Hepatocyte (in vitro differentiated cells): ENCODE data around the gene CTBP1. TPM values are rescaled to one million over a fixed set of nuclear protein-coding genes. Genes with fewer than 3 reads are reported as not detected.

ENCODE experiments used
- DNase-seq: peaks from one replicate; pipeline ENCODE4 v3.0.0-alpha.2; 2016; ENCODE audit warnings: low spot score
- H2AFZ ChIP-seq: fragments of 200-600 bp; sonication (generic); 2 replicates; pipeline ENCODE4 v1.6.0; 2016; ENCODE audit warnings: antibody characterized with exemption, mild to moderate bottlenecking
- H3K27ac ChIP-seq: fragments of 200-600 bp; sonication (generic); 2 replicates; pipeline ENCODE4 v1.5.1; 2016; ENCODE audit warnings: mild to moderate bottlenecking
- H3K27me3 ChIP-seq: fragments of 200-600 bp; sonication (generic); 2 replicates; pipeline ENCODE4 v1.6.1; 2016
- H3K36me3 ChIP-seq: fragments of 200-600 bp; sonication (generic); replicated peaks from 2 replicates; pipeline ENCODE4 v1.5.1; 2016; ENCODE audit warnings: low read depth; ENCODE audit not compliant: insufficient read depth
- H3K4me1 ChIP-seq: fragments of 200-600 bp; sonication (generic); 2 replicates; pipeline ENCODE4 v1.5.1; 2016; ENCODE audit warnings: mild to moderate bottlenecking, moderate library complexity; ENCODE audit not compliant: insufficient read depth
- H3K4me2 ChIP-seq: fragments of 200-600 bp; sonication (generic); 2 replicates; pipeline ENCODE4 v1.6.0; 2016
- H3K4me3 ChIP-seq: fragments of 200-600 bp; sonication (generic); 2 replicates; pipeline ENCODE4 v1.5.1; 2016; ENCODE audit warnings: mild to moderate bottlenecking
- H3K79me2 ChIP-seq: fragments of 200-600 bp; sonication (generic); 2 replicates; pipeline ENCODE4 v1.6.0; 2017; ENCODE audit warnings: mild to moderate bottlenecking
- H3K9me2 ChIP-seq: fragments of 200-600 bp; sonication (generic); replicated peaks from 2 replicates; pipeline ENCODE4 v1.6.0; 2017; ENCODE audit warnings: mild to moderate bottlenecking; ENCODE audit not compliant: insufficient read depth
- H3K9me3 ChIP-seq: fragments of 200-600 bp; sonication (generic); 2 replicates; pipeline ENCODE4 v1.5.1; 2016; ENCODE audit warnings: low read depth, mild to moderate bottlenecking
- H4K20me1 ChIP-seq: fragments of 200-600 bp; sonication (generic); 2 replicates; pipeline ENCODE4 v1.6.0; 2016; ENCODE audit warnings: mild to moderate bottlenecking; ENCODE audit not compliant: insufficient read depth, poor library complexity, severe bottlenecking
- CTCF ChIP-seq: fragments of 200-600 bp; sonication (generic); IDR thresholded peaks from 2 replicates; pipeline ENCODE4 v1.5.1; 2016; ENCODE audit warnings: antibody characterized with exemption, mild to moderate bottlenecking; ENCODE audit not compliant: poor library complexity
- EZH2 ChIP-seq: fragments of 200-600 bp; sonication (generic); IDR thresholded peaks from 2 replicates; pipeline ENCODE4 v1.6.1; 2016; ENCODE audit warnings: antibody characterized with exemption, mild to moderate bottlenecking, borderline replicate concordance
- EZH2phosphoT487 ChIP-seq: fragments of 200-600 bp; sonication (generic); IDR thresholded peaks from one replicate; pipeline ENCODE4 v1.6.1; 2018; ENCODE audit warnings: antibody characterized with exemption, mild to moderate bottlenecking, low read depth, moderate library complexity; ENCODE audit not compliant: unreplicated experiment, severe bottlenecking
- WGBS: methylation state at CpG from one replicate; pipeline ENCODE4 v1.1.6; 2016; ENCODE audit warnings: low lambda C conversion rate; ENCODE audit errors: missing lambda C conversion rate; 5-methylcytosine and 5-hydroxymethylcytosine counted together
- polyA plus RNA-seq: library from polyadenylated mRNA; unstranded; fragments of >200 nt; fragmentation: Nextera tagmentation; extraction: Ambion mirVana; gene quantifications from 2 replicates; pipeline ENCODE4 v1.2.1, GENCODE V29; 2016
- total RNA-seq: library from RNA; depleted of rRNA; stranded (reverse); fragments of >200 nt; gene quantifications from 2 replicates; pipeline ENCODE4 v1.2.3, GENCODE V29; 2014

Gene CTBP1
- total and polyA plus RNA-seq, 2 experiments from 2014 or later: 169 to 179 TPM

GRCh38 chr4:1255151-1255550 is 6.2 kb upstream of the CTBP1 start:
- Histone ChIP-seq H3K27me3 (no peaks in the 10 kb centered on the region), H3K4me1 (peaks cover 3% of the 10 kb centered on the region), H3K4me3 (no peak overlapping the region), H3K9me3 (no peaks in the 10 kb centered on the region), H4K20me1 (no peaks in the 10 kb centered on the region), H3K27ac (no peak overlapping the region), H3K79me2 (peaks cover 8% of the 10 kb centered on the region), H3K4me2 (no peak overlapping the region), H3K36me3 (no peaks in the 10 kb centered on the region), H2AFZ (no peak overlapping the region), H3K9me2 (no peaks in the 10 kb centered on the region)
- TF ChIP-seq EZH2 (no peak), EZH2phosphoT487 (no peak), CTCF (no peak)
- DNase-seq: no peak
- WGBS: 96% methylated on average over 4 of the region's 4 CpGs

GRCh38 chr4:1253831-1254230 is 4.9 kb upstream of the CTBP1 start:
- Histone ChIP-seq H3K4me2 (no peak overlapping the region), H3K9me2 (no peaks in the 10 kb centered on the region), H2AFZ (no peak overlapping the region), H3K36me3 (no peaks in the 10 kb centered on the region), H3K4me3 (no peak overlapping the region), H3K9me3 (no peaks in the 10 kb centered on the region), H3K27me3 (no peaks in the 10 kb centered on the region), H3K4me1 (peaks cover 7% of the 10 kb centered on the region), H3K79me2 (peaks cover 12% of the 10 kb centered on the region), H3K27ac (no peak overlapping the region), H4K20me1 (no peaks in the 10 kb centered on the region)
- TF ChIP-seq EZH2phosphoT487: no peak
- TF ChIP-seq CTCF: no peak
- no peak for TF ChIP-seq EZH2
- DNase-seq: no peak
- WGBS: 97% methylated on average over 5 of the region's 5 CpGs

GRCh38 chr4:1252928-1253492 is 4.1 kb upstream of the CTBP1 start:
- no peak overlapping the region for H3K4me3 ChIP-seq
- H3K9me3 ChIP-seq: no peaks in the 10 kb centered on the region
- no peaks in the 10 kb centered on the region for H3K27me3 ChIP-seq
- 98% methylated on average over 6 of the region's 6 CpGs for WGBS
- no peak overlapping the region for H2AFZ ChIP-seq
- H3K27ac ChIP-seq: no peak overlapping the region
- H3K4me1 ChIP-seq: peaks cover 7% of the 10 kb centered on the region
- peaks cover under 1% of the 10 kb centered on the region for H4K20me1 ChIP-seq
- no peak for DNase-seq
- no peak overlapping the region for H3K4me2 ChIP-seq
- H3K79me2 ChIP-seq: peaks cover 14% of the 10 kb centered on the region
- no peaks in the 10 kb centered on the region for H3K9me2 ChIP-seq
- no peaks in the 10 kb centered on the region for H3K36me3 ChIP-seq
- TF ChIP-seq EZH2 (no peak), CTCF (no peak), EZH2phosphoT487 (no peak)

DNA sequence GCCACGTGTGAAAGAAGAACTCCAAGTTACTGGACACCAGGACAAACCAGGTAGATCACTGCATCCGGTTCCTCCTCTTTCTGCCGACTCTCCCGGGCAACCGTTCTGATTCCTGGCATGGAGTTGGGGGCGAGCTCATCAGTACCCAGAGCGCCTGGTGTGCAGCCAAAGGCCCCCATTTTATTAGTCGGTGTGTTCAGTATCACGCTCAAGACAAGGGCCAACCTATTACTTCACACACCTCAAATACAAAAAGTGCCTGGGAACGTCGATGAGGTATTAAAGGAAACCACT is 2.8 kb upstream of the CTBP1 start:
- TF ChIP-seq CTCF: no peak
- no peak for TF ChIP-seq EZH2
- no peak for TF ChIP-seq EZH2phosphoT487
- H4K20me1 ChIP-seq: peaks cover 14% of the 10 kb centered on the region
- peaks cover 27% of the 10 kb centered on the region for H3K79me2 ChIP-seq
- no peaks in the 10 kb centered on the region for H3K36me3 ChIP-seq
- peaks cover 14% of the 10 kb centered on the region for H3K4me1 ChIP-seq
- H3K4me3 ChIP-seq: no peak overlapping the region
- no peaks in the 10 kb centered on the region for H3K27me3 ChIP-seq
- no peaks in the 10 kb centered on the region for H3K9me2 ChIP-seq
- no peak for DNase-seq
- no peaks in the 10 kb centered on the region for H3K9me3 ChIP-seq
- no peak overlapping the region for H2AFZ ChIP-seq
- no peak overlapping the region for H3K4me2 ChIP-seq
- no peak overlapping the region for H3K27ac ChIP-seq
- WGBS: 97% methylated on average over 11 of the region's 11 CpGs
